Loucy (cell line): ENCODE results near the gene TMEM81.
A peak's percentile ranks its signal among the peaks of the same experiment; 100 is the strongest.

Source experiments
- H2AFZ ChIP-seq: fragments of 200-600 bp; sonication (generic); 2 replicates; pipeline ENCODE4 v1.6.0; 2016; ENCODE audit warnings: antibody characterized with exemption, mild to moderate bottlenecking, low read length, moderate library complexity
- H3F3A ChIP-seq: fragments of 200-600 bp; 2 replicates; pipeline ENCODE4 v1.6.0; 2016; ENCODE audit warnings: antibody characterized with exemption, low read depth, mild to moderate bottlenecking
- H3K27me3 ChIP-seq: fragments of 200-600 bp; sonication (generic); 2 replicates; pipeline ENCODE4 v1.6.1; 2014; ENCODE audit warnings: low read length, mild to moderate bottlenecking; ENCODE audit not compliant: insufficient read depth, poor library complexity, severe bottlenecking
- H3K36me3 ChIP-seq: fragments of 200-600 bp; sonication (generic); 2 replicates; pipeline ENCODE4 v1.6.1; 2016; ENCODE audit warnings: low read length; ENCODE audit not compliant: insufficient read depth
- H3K4me1 ChIP-seq: fragments of 200-600 bp; sonication (generic); 2 replicates; pipeline ENCODE4 v1.5.1; 2014; ENCODE audit warnings: low read length, mild to moderate bottlenecking; ENCODE audit not compliant: insufficient read depth, poor library complexity, severe bottlenecking
- H3K4me2 ChIP-seq: fragments of 200-600 bp; sonication (generic); 2 replicates; pipeline ENCODE4 v1.6.0; 2014; ENCODE audit warnings: antibody characterized with exemption, low read length, low read depth, mild to moderate bottlenecking; ENCODE audit not compliant: poor library complexity, severe bottlenecking
- H3K4me3 ChIP-seq: fragments of 200-600 bp; sonication (generic); 2 replicates; pipeline ENCODE4 v1.5.1; 2014; ENCODE audit warnings: low read length, mild to moderate bottlenecking, mixed read lengths; ENCODE audit not compliant: poor library complexity, severe bottlenecking
- H3K79me2 ChIP-seq: fragments of 200-600 bp; sonication (generic); 2 replicates; pipeline ENCODE4 v1.6.1; 2014; ENCODE audit warnings: low read length; ENCODE audit not compliant: insufficient read depth
- H3K9ac ChIP-seq: fragments of 200-600 bp; sonication (generic); 2 replicates; pipeline ENCODE4 v1.6.0; 2014; ENCODE audit warnings: mild to moderate bottlenecking, low read depth, low read length, moderate library complexity; ENCODE audit not compliant: poor library complexity, severe bottlenecking
- H3K9me2 ChIP-seq: fragments of 200-600 bp; sonication (generic); replicated peaks from 2 replicates; pipeline ENCODE4 v1.6.1; 2016; ENCODE audit warnings: low read depth, low read length, mixed read lengths
- H3K9me3 ChIP-seq: fragments of 200-600 bp; sonication (generic); 2 replicates; pipeline ENCODE4 v1.6.1; 2014; ENCODE audit warnings: mild to moderate bottlenecking, antibody characterized with exemption, low read length, low read depth; ENCODE audit not compliant: insufficient read depth
- H4K20me1 ChIP-seq: fragments of 200-600 bp; sonication (generic); 2 replicates; pipeline ENCODE4 v1.6.0; 2014; ENCODE audit warnings: antibody characterized with exemption, low read length, mild to moderate bottlenecking; ENCODE audit not compliant: insufficient read depth, poor library complexity, severe bottlenecking
- CTCF ChIP-seq: fragments of 200-600 bp; sonication (generic); conservative IDR thresholded peaks from 2 replicates; pipeline ENCODE4 v1.5.1; 2014; ENCODE audit warnings: mild to moderate bottlenecking, antibody characterized with exemption, low read length
- EZH2phosphoT487 ChIP-seq: fragments of 200-600 bp; IDR thresholded peaks from 2 replicates; pipeline ENCODE4 v1.6.1; 2018; ENCODE audit warnings: antibody characterized with exemption, mild to moderate bottlenecking, moderate library complexity, borderline replicate concordance

TMEM81 gene

GRCh38 chr1:205061227-205061626 is 23.0 kb downstream of the TMEM81 start:
- H3K4me1 ChIP-seq: peaks cover 3% of the 10 kb centered on the region
- H2AFZ ChIP-seq: peak overlapping the region; percentile 85
- H3K9ac ChIP-seq: no peak overlapping the region
- no peak overlapping the region for H3K4me2 ChIP-seq
- H4K20me1 ChIP-seq: no peaks in the 10 kb centered on the region
- no peak overlapping the region for H3K4me3 ChIP-seq
- no peaks in the 10 kb centered on the region for H3K27me3 ChIP-seq
- no peak for TF ChIP-seq CTCF
- no peaks in the 10 kb centered on the region for H3K9me2 ChIP-seq
- H3K36me3 ChIP-seq: no peaks in the 10 kb centered on the region
- H3F3A ChIP-seq: no peaks in the 10 kb centered on the region
- H3K79me2 ChIP-seq: no peaks in the 10 kb centered on the region
- H3K9me3 ChIP-seq: no peaks in the 10 kb centered on the region

- Histone ChIP-seq H3K27me3 (no peaks in the 10 kb centered on the region), H3K4me1 (peaks cover 3% of the 10 kb centered on the region), H4K20me1 (no peaks in the 10 kb centered on the region), H3F3A (no peaks in the 10 kb centered on the region), H3K9me2 (no peaks in the 10 kb centered on the region), H3K4me2 (no peak overlapping the region), H3K9ac (no peak overlapping the region), H3K9me3 (no peaks in the 10 kb centered on the region), H3K36me3 (no peaks in the 10 kb centered on the region), H2AFZ (no peak overlapping the region), H3K79me2 (no peaks in the 10 kb centered on the region), H3K4me3 (no peak overlapping the region)
- TF ChIP-seq CTCF (no peak), EZH2phosphoT487 (no peak)
These were observed 23.5 kb downstream of the TMEM81 start for GRCh38 chr1:205060746-205061145.

- H3F3A ChIP-seq: no peaks in the 10 kb centered on the region
- no peaks in the 10 kb centered on the region for H3K79me2 ChIP-seq
- peaks cover 3% of the 10 kb centered on the region for H3K4me1 ChIP-seq
- H3K4me2 ChIP-seq: no peak overlapping the region
- no peak overlapping the region for H3K4me3 ChIP-seq
- no peaks in the 10 kb centered on the region for H3K36me3 ChIP-seq
- H2AFZ ChIP-seq: no peak overlapping the region
- no peaks in the 10 kb centered on the region for H4K20me1 ChIP-seq
- no peaks in the 10 kb centered on the region for H3K9me2 ChIP-seq
- no peaks in the 10 kb centered on the region for H3K9me3 ChIP-seq
- H3K27me3 ChIP-seq: no peaks in the 10 kb centered on the region
- H3K9ac ChIP-seq: no peak overlapping the region
- TF ChIP-seq CTCF (no peak), EZH2phosphoT487 (no peak)
These were observed 24.6 kb downstream of the TMEM81 start for GRCh38 chr1:205059660-205060059.
